HG03432 (cell line): ENCODE results near the gene ACOX3.
"Not testable (repeated sequence)": the region's sequence is repeated elsewhere in the genome, so short reads cannot be mapped to it uniquely, and the experiment has no call there.

Experiments
- ATAC-seq: cut with Tn5 transposase; IDR thresholded peaks from one replicate; pipeline ENCODE4 v1.9.1; 2021; ENCODE audit warnings: mild to moderate bottlenecking, moderate library complexity; ENCODE audit not compliant: unreplicated experiment

The ACOX3 gene

GRCh38 chr4:8407756-8408155 is 32.8 kb downstream of the ACOX3 start:
- no peak for ATAC-seq

- no peak for ATAC-seq
Observed at GRCh38 chr4:8407316-8407715, 33.2 kb downstream of the ACOX3 start.

- not testable (repeated sequence) for ATAC-seq
Observed at GRCh38 chr4:8406887-8407286, 33.6 kb downstream of the ACOX3 start.

GRCh38 chr4:8405516-8405875 is 35.0 kb downstream of the ACOX3 start:
- ATAC-seq: no peak

- no peak for ATAC-seq
Observed at GRCh38 chr4:8404791-8405515, 35.6 kb downstream of the ACOX3 start.

GRCh38 chr4:8403976-8404375 is 36.5 kb downstream of the ACOX3 start:
- no peak for ATAC-seq

GRCh38 chr4:8403173-8403753 is 37.3 kb downstream of the ACOX3 start:
- no peak for ATAC-seq

- no peak for ATAC-seq
Observed at GRCh38 chr4:8402640-8403039, 37.9 kb downstream of the ACOX3 start.

GRCh38 chr4:8402181-8402597 is 38.3 kb downstream of the ACOX3 start:
- ATAC-seq: no peak

GRCh38 chr4:8401665-8402064 is 38.9 kb downstream of the ACOX3 start:
- ATAC-seq: no peak

GRCh38 chr4:8400632-8401325 is 39.7 kb downstream of the ACOX3 start:
- no peak for ATAC-seq

GRCh38 chr4:8399298-8399697 is 41.2 kb downstream of the ACOX3 start:
- no peak for ATAC-seq

- no peak for ATAC-seq
Observed at GRCh38 chr4:8398347-8398746, 42.2 kb downstream of the ACOX3 start.

GRCh38 chr4:8396762-8397406 is 43.6 kb downstream of the ACOX3 start:
- ATAC-seq: no peak

GRCh38 chr4:8395504-8396296 is 44.8 kb downstream of the ACOX3 start:
- no peak for ATAC-seq

GRCh38 chr4:8394806-8395205 is 45.7 kb downstream of the ACOX3 start:
- no peak for ATAC-seq

- no peak for ATAC-seq
Observed at GRCh38 chr4:8394061-8394519, 46.4 kb downstream of the ACOX3 start.

- no peak for ATAC-seq
Observed at GRCh38 chr4:8393593-8394038, 46.9 kb downstream of the ACOX3 start.

GRCh38 chr4:8392591-8393190 is 47.8 kb downstream of the ACOX3 start:
- ATAC-seq: no peak

GRCh38 chr4:8391972-8392371 is 48.6 kb downstream of the ACOX3 start:
- peak; percentile 85 for ATAC-seq
